ENCODE results near the gene NAV2.

DNA sequence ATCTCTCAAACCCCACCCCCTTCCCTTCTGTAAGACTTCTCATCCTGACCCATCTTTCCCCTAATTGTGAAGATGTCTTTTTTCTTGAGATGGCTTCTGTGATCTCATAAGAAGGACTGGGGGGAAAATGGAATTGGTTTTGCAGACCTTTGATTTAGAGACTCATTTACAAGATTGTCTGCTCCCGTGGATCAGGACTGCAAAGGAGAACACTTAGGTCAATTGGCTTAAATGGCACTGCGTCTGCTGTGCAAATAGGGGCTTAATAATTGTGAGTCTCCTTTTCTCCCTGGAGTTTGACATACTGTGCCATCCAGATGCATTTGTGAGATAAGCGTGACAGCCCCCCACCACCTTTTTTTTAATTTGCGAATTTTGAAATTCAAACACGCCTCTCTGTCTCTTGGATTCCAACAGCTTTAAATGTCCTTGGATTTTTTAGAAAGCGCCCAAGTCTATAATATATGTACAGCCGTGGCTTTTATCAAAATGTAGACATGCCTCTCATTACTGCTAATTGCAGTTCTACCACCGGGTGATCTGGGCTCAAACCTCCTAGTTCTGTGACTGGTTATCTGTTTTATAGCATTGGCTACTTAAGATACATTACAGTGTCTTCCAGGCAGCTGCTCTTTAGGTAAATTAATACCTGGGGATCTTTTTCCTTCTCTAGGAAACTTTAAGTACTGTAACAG, 297.7 kb downstream of the NAV2 start:
- TF ChIP-seq TCF4 (CRISPR knock-in tag; IDR thresholded peaks at IDR 0.05; ENCODE audit: borderline replicate concordance): no peak
- TF ChIP-seq, protein P1, sequence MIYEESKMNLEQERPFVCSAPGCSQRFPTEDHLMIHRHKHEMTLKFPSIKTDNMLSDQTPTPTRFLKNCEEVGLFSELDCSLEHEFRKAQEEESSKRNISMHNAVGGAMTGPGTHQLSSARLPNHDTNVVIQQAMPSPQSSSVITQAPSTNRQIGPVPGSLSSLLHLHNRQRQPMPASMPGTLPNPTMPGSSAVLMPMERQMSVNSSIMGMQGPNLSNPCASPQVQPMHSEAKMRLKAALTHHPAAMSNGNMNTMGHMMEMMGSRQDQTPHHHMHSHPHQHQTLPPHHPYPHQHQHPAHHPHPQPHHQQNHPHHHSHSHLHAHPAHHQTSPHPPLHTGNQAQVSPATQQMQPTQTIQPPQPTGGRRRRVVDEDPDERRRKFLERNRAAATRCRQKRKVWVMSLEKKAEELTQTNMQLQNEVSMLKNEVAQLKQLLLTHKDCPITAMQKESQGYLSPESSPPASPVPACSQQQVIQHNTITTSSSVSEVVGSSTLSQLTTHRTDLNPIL (CRISPR knock-in tag; IDR thresholded peaks at IDR 0.05; ENCODE audit: low read depth): no peak
- TF ChIP-seq ESRRG (CRISPR knock-in tag; IDR thresholded peaks at IDR 0.05): no peak
- TF ChIP-seq PPARA (CRISPR knock-in tag; IDR thresholded peaks at IDR 0.05; ENCODE audit: borderline replicate concordance): no peak
- TF ChIP-seq, protein P2, sequence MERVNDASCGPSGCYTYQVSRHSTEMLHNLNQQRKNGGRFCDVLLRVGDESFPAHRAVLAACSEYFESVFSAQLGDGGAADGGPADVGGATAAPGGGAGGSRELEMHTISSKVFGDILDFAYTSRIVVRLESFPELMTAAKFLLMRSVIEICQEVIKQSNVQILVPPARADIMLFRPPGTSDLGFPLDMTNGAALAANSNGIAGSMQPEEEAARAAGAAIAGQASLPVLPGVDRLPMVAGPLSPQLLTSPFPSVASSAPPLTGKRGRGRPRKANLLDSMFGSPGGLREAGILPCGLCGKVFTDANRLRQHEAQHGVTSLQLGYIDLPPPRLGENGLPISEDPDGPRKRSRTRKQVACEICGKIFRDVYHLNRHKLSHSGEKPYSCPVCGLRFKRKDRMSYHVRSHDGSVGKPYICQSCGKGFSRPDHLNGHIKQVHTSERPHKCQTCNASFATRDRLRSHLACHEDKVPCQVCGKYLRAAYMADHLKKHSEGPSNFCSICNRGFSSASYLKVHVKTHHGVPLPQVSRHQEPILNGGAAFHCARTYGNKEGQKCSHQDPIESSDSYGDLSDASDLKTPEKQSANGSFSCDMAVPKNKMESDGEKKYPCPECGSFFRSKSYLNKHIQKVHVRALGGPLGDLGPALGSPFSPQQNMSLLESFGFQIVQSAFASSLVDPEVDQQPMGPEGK (CRISPR knock-in tag; IDR thresholded peaks at IDR 0.05; ENCODE audit: borderline replicate concordance): no peak
- no peak for TF ChIP-seq ZNF565 (CRISPR knock-in tag; conservative IDR thresholded peaks at IDR 0.05; ENCODE audit: low read depth)
- no peak for TF ChIP-seq GLIS3 (CRISPR knock-in tag; IDR thresholded peaks at IDR 0.05)
- TF ChIP-seq ZFP30 (CRISPR knock-in tag; IDR thresholded peaks at IDR 0.05): no peak
- no peak for TF ChIP-seq ZFP3 (CRISPR knock-in tag; IDR thresholded peaks at IDR 0.05)
- TF ChIP-seq SNAI2 (CRISPR knock-in tag; IDR thresholded peaks at IDR 0.05): no peak
- TF ChIP-seq ARNTL (CRISPR knock-in tag; IDR thresholded peaks at IDR 0.05; ENCODE audit: borderline replicate concordance, low read depth): no peak
- TF ChIP-seq BACH2 (CRISPR knock-in tag; IDR thresholded peaks at IDR 0.05; ENCODE audit: borderline replicate concordance): no peak
- TF ChIP-seq ZNF8 (CRISPR knock-in tag; IDR thresholded peaks at IDR 0.05): no peak
- TF ChIP-seq, protein P3, sequence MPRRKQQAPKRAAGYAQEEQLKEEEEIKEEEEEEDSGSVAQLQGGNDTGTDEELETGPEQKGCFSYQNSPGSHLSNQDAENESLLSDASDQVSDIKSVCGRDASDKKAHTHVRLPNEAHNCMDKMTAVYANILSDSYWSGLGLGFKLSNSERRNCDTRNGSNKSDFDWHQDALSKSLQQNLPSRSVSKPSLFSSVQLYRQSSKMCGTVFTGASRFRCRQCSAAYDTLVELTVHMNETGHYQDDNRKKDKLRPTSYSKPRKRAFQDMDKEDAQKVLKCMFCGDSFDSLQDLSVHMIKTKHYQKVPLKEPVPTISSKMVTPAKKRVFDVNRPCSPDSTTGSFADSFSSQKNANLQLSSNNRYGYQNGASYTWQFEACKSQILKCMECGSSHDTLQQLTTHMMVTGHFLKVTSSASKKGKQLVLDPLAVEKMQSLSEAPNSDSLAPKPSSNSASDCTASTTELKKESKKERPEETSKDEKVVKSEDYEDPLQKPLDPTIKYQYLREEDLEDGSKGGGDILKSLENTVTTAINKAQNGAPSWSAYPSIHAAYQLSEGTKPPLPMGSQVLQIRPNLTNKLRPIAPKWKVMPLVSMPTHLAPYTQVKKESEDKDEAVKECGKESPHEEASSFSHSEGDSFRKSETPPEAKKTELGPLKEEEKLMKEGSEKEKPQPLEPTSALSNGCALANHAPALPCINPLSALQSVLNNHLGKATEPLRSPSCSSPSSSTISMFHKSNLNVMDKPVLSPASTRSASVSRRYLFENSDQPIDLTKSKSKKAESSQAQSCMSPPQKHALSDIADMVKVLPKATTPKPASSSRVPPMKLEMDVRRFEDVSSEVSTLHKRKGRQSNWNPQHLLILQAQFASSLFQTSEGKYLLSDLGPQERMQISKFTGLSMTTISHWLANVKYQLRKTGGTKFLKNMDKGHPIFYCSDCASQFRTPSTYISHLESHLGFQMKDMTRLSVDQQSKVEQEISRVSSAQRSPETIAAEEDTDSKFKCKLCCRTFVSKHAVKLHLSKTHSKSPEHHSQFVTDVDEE (CRISPR knock-in tag; IDR thresholded peaks at IDR 0.05): no peak

Data from SK-N-SH treated with all-trans-retinoic acid at 6 μM for 48 hours (cell line).